LNCaP clone FGC (cell line): ENCODE results near the gene TBL1X.

Experiments
- DNase-seq: peaks from one replicate; pipeline ENCODE4 v3.0.0-alpha.2; 2011; ENCODE audit warnings: low read depth
- H3K4me3 ChIP-seq: 2 replicates; pipeline ENCODE4 v1.5.1; 2011; ENCODE audit warnings: mild to moderate bottlenecking, low read depth, low read length, control low read depth
- CTCF ChIP-seq: IDR thresholded peaks from 2 replicates; pipeline ENCODE4 v1.5.1; 2012; ENCODE audit warnings: mild to moderate bottlenecking; ENCODE audit not compliant: control insufficient read depth, insufficient read depth; ENCODE audit errors: extremely low read depth

Gene TBL1X

GRCh38 chrX:9627922-9628321, 163.1 kb downstream of the TBL1X start:
- no peak for DNase-seq
- TF ChIP-seq CTCF: no peak

DNA sequence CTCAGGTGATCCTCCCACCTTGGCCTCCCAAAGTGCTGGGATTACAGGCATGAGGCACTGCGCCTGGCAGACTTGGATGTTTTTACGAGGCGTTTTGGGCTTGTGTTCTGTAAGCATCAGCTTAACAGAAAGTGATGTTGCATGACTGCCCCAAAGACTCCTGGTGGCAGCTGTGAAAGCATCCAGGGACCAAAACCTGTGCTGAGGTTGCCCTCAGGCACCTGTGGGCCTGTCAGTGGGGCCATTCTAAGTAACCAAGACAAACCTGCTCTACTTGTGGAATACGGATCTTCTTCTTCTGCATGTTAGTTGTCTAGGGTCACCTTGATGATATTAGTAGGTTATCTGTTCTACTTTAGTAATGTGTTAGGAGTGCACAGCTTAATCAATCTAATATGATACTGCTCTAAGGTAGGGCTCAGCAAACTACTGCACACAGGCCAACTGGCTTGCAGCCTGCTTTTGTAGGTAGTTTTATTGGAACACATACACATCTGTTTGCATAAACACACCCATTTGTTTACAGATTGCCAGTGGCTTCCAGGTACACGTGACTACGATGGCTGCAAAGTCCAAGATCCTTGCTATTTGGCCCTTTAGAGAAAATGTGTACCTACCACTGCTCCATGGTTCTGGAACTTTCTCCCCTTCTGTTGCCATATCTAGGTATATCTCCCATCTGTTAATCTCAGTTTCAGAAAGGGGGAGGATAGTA, 164.1 kb downstream of the TBL1X start:
- peak; percentile 82 for DNase-seq
- no peak for TF ChIP-seq CTCF
- H3K4me3 ChIP-seq: no peak overlapping the region

More at GRCh38 chrX:9627922-9628321, 163.1 kb downstream of the TBL1X start:
- H3K4me3 ChIP-seq: no peak overlapping the region

DNA sequence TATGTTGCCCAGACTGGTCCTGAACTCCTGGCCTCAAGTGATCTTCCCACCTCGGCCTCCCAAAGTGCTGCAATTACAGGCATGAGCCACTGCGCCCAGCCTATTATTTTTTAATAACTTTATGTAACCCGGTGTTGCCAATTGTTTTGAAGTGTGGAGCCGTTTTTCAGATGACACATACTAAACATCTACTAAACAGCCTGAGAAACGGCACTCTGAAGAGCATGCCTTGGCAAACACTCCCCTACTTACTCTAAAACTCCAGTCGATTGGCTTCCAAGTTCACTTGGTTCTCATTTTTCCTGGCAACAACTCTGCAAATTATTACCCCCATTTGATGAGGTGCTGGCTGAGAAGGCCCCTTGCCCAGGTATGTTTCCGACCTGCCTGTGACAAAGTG, 169.7 kb downstream of the TBL1X start:
- TF ChIP-seq CTCF: no peak
- no peak overlapping the region for H3K4me3 ChIP-seq
- DNase-seq: no peak

GRCh38 chrX:9635368-9635767, 170.5 kb downstream of the TBL1X start:
- no peak for TF ChIP-seq CTCF
- no peak for DNase-seq

DNA sequence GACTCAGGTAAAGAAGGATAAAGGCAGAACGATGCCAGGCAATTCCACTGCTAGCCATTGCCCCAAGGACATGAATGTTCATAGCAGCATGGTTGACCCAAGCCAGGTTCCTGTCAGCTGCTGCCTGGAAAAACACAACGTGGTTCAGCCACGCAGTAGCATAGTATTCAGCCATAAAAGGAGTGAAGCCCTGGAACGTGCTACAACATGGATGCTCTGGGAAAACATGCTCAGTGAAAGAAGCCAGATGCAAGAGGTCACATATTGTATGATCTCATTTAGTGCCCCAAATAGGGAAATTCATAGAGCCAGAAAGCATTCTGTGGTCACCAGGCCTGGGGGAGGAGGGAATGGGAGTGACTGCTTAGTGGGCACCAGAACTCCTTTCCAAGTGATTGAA, 170.9 kb downstream of the TBL1X start:
- no peak overlapping the region for H3K4me3 ChIP-seq
- TF ChIP-seq CTCF: no peak
- DNase-seq: no peak

More at GRCh38 chrX:9635368-9635767, 170.5 kb downstream of the TBL1X start:
- H3K4me3 ChIP-seq: no peak overlapping the region

DNA sequence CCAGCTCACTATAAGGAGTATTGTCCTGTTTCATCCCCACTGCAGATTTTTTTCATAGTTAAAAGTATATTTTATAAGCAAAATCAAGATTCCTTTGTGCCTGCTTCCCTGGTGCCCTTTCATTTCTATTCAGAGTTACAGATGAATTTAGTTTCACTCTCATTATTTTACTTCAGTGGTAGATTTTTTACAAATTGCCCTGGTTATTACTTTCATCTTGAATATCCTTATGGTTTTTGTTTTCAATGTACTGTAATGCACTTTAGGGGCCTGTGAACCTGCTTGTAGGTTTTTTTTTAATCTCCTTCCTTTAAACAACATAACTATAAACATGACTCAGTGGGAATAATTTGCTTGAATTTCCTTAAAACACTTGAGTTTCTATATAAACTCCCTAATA, 174.0 kb downstream of the TBL1X start:
- DNase-seq: no peak
- TF ChIP-seq CTCF: no peak
- no peak overlapping the region for H3K4me3 ChIP-seq
